Endothelial cell (in vitro differentiated cells): ENCODE data around the gene SPARCL1. TPM values are rescaled to one million over a fixed set of nuclear protein-coding genes. Genes with fewer than 3 reads are reported as not detected.
A peak's percentile ranks its signal among the peaks of the same experiment; 100 is the strongest.
"Not testable (repeated sequence)": the region's sequence is repeated elsewhere in the genome, so short reads cannot be mapped to it uniquely, and the experiment has no call there.

ENCODE experiments used
- DNase-seq: peaks from one replicate; pipeline ENCODE4 v3.0.0; 2021; ENCODE audit warnings: low spot score
- H3K27ac Mint-ChIP-seq: one replicate; pipeline ENCODE4 v1.8.0; 2021; ENCODE audit warnings: mixed read lengths, inconsistent platforms; ENCODE audit not compliant: unreplicated experiment
- H3K27me3 Mint-ChIP-seq: one replicate; pipeline ENCODE4 v1.8.0; 2021; ENCODE audit warnings: mild to moderate bottlenecking, moderate library complexity, mixed read lengths, inconsistent platforms; ENCODE audit not compliant: unreplicated experiment
- H3K36me3 Mint-ChIP-seq: one replicate; pipeline ENCODE4 v1.8.0; 2021; ENCODE audit warnings: mild to moderate bottlenecking, low read depth, mixed read lengths, inconsistent platforms; ENCODE audit not compliant: unreplicated experiment
- H3K4me1 Mint-ChIP-seq: one replicate; pipeline ENCODE4 v1.8.0; 2021; ENCODE audit warnings: mild to moderate bottlenecking, mixed read lengths, inconsistent platforms; ENCODE audit not compliant: unreplicated experiment
- H3K4me3 Mint-ChIP-seq: one replicate; pipeline ENCODE4 v1.8.0; 2021; ENCODE audit warnings: mild to moderate bottlenecking, mixed read lengths, inconsistent platforms; ENCODE audit not compliant: unreplicated experiment
- H3K9me3 Mint-ChIP-seq: one replicate; pipeline ENCODE4 v1.8.0; 2021; ENCODE audit warnings: mixed read lengths, inconsistent platforms; ENCODE audit not compliant: unreplicated experiment
- total RNA-seq: library from RNA; stranded (reverse); fragmentation: NEBNext Ultra II Directional; extraction: Animal tissue kit (Norgen Biotek cat#: 25700); gene quantifications from one replicate; pipeline ENCODE4 v1.2.1, GENCODE V29; 2021; ENCODE audit not compliant: unreplicated experiment
- TF ChIP-seq, protein P1 (sequence below): fragments of 200-600 bp; sonication (generic); IDR thresholded peaks from one replicate; pipeline ENCODE4 v1.5.0; 2021; ENCODE audit warnings: antibody characterized with exemption; ENCODE audit not compliant: unreplicated experiment

The SPARCL1 gene
- total RNA-seq, 1 donor from 2014 or later = 3.3 TPM

DNA sequence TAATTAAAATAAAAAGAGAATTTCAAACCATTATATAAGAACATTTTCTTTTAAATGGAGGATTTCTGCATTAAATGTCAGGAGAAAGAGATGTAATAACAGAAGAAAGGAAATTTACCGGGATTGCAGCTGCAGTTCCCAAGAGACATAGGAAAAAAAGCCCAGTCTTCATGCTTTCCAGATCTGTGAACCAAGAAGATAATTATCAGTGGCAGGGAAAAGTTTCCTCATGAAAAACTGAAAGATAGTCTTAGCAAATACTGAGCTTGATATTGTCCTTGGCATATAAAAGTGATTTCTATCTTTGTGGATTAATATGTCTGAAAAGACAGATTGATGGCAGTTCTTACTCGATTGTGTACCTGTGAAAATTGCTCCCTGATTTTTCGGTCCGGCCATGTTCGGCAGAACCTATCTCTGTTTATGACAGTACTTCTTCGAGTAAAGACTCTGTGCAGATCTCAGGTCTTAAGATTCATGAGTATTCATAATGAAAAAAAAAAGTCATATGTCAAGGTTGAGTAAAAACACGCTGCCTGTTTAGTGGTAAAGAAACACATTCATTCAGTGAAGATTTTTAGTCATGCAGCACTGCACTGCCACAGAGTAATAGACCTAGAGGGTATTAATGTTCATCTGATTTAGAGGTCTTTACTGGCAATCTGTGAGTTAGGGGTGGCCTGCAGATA, 29.6 kb downstream of the SPARCL1 start:
- Mint-ChIP-seq H3K36me3 (no peaks in the 10 kb centered on the region), H3K9me3 (no peaks in the 10 kb centered on the region), H3K4me1 (peaks cover 10% of the 10 kb centered on the region), H3K4me3 (no peak overlapping the region), H3K27ac (no peak overlapping the region), H3K27me3 (no peaks in the 10 kb centered on the region)
- TF ChIP-seq, protein P1, sequence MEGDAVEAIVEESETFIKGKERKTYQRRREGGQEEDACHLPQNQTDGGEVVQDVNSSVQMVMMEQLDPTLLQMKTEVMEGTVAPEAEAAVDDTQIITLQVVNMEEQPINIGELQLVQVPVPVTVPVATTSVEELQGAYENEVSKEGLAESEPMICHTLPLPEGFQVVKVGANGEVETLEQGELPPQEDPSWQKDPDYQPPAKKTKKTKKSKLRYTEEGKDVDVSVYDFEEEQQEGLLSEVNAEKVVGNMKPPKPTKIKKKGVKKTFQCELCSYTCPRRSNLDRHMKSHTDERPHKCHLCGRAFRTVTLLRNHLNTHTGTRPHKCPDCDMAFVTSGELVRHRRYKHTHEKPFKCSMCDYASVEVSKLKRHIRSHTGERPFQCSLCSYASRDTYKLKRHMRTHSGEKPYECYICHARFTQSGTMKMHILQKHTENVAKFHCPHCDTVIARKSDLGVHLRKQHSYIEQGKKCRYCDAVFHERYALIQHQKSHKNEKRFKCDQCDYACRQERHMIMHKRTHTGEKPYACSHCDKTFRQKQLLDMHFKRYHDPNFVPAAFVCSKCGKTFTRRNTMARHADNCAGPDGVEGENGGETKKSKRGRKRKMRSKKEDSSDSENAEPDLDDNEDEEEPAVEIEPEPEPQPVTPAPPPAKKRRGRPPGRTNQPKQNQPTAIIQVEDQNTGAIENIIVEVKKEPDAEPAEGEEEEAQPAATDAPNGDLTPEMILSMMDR = no peak
- DNase-seq = no peak

GRCh38 chr4:87498446-87498900, 30.7 kb downstream of the SPARCL1 start:
- no peak for DNase-seq
- no peak overlapping the region for H3K4me3 Mint-ChIP-seq
- H3K27ac Mint-ChIP-seq = no peak overlapping the region
- no peaks in the 10 kb centered on the region for H3K27me3 Mint-ChIP-seq
- H3K36me3 Mint-ChIP-seq = no peaks in the 10 kb centered on the region
- peaks cover 10% of the 10 kb centered on the region for H3K4me1 Mint-ChIP-seq
- TF ChIP-seq, protein P1 = no peak
- H3K9me3 Mint-ChIP-seq = no peaks in the 10 kb centered on the region

GRCh38 chr4:87497578-87497977, 31.6 kb downstream of the SPARCL1 start:
- H3K27ac Mint-ChIP-seq = no peak overlapping the region
- TF ChIP-seq, protein P1 = no peak
- no peaks in the 10 kb centered on the region for H3K27me3 Mint-ChIP-seq
- H3K9me3 Mint-ChIP-seq = no peaks in the 10 kb centered on the region
- H3K4me1 Mint-ChIP-seq = peaks cover 5% of the 10 kb centered on the region
- DNase-seq = no peak
- no peak overlapping the region for H3K4me3 Mint-ChIP-seq
- H3K36me3 Mint-ChIP-seq = no peaks in the 10 kb centered on the region

- TF ChIP-seq, protein P1 = peak; percentile 74
- Mint-ChIP-seq H3K4me3 (no peak overlapping the region), H3K27me3 (no peaks in the 10 kb centered on the region), H3K27ac (no peak overlapping the region), H3K9me3 (no peaks in the 10 kb centered on the region), H3K36me3 (no peaks in the 10 kb centered on the region), H3K4me1 (peaks cover 2% of the 10 kb centered on the region)
- peak; percentile 21 for DNase-seq
Measured at GRCh38 chr4:87497159-87497558, 32.0 kb downstream of the SPARCL1 start.

DNA sequence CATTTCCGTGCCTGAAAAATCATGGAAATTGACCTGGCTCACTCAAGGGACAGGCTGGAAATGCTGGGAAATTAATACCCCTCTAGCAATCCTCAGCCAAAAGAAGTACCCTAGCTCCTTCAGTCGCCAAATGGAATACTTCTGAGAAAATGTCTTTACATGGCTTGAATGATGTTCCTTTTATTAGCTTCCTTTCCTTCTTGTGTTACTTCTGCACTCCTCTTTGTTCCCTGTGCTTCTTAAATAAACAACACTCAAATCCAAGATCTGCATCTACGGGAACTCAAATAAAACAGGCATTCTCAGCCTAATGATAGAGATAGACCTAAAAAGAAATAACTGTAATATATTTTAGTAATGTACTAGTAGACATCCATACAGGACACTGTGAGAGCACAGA, 36.1 kb downstream of the SPARCL1 start:
- Mint-ChIP-seq H3K4me3 (no peak overlapping the region), H3K9me3 (peaks cover 3% of the 10 kb centered on the region), H3K27me3 (peaks cover 2% of the 10 kb centered on the region), H3K27ac (no peak overlapping the region), H3K4me1 (no peaks in the 10 kb centered on the region), H3K36me3 (no peaks in the 10 kb centered on the region)
- DNase-seq = no peak
- TF ChIP-seq, protein P1 = no peak

DNA sequence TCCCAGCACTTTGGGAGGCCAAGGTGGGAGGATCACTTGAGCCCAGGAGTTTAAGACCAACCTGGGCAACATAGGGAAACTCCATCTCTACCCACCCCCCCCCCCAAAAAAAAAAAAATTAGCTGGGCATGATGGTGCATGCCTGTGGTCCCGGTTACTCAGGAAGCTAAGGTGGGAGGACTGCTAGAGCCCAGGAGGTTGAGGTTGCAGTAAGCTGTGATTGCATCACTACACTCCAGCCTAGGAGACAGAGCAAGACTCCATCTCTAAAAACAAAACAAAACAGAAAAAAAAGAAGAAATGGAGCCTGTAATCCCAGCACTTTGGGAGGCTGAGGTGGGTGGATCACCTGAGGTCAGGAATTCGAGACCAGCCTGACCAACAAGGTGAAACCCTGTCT, 37.3 kb downstream of the SPARCL1 start:
- not testable (repeated sequence) for H3K9me3 Mint-ChIP-seq, DNase-seq, H3K27me3 Mint-ChIP-seq, H3K4me1 Mint-ChIP-seq, H3K27ac Mint-ChIP-seq, H3K36me3 Mint-ChIP-seq, H3K4me3 Mint-ChIP-seq
